BJ (cell line): ENCODE measurements around the gene CCDC9B. TPM values are rescaled to one million over a fixed set of nuclear protein-coding genes. Genes with fewer than 3 reads are reported as not detected.

Experiments
- CTCF ChIA-PET: fragments of 350-600 bp; formaldehyde crosslinking; extraction: SDS; loops from one replicate; lab custom pipeline; 2021; ENCODE audit warnings: antibody characterized with exemption, inconsistent platforms; lab: Yijun Ruan, JAX
- POLR2A ChIA-PET: fragments of 300-600 bp; sonication (Branson Sonifier 250); formaldehyde crosslinking; extraction: SDS; loops from one replicate; lab custom pipeline; 2021; ENCODE audit warnings: antibody characterized with exemption; lab: Charles Lee
- DNase-seq: peaks from one replicate; pipeline ENCODE4 v3.0.0-alpha.2; 2011; ENCODE audit warnings: low read depth
- H3K27me3 ChIP-seq: 2 replicates; pipeline ENCODE4 v1.6.0; 2011; ENCODE audit warnings: low read length; ENCODE audit not compliant: control insufficient read depth, insufficient read depth
- H3K36me3 ChIP-seq: 2 replicates; pipeline ENCODE4 v1.5.1; 2011; ENCODE audit warnings: low read length; ENCODE audit not compliant: control insufficient read depth, insufficient read depth
- H3K4me3 ChIP-seq: 2 replicates; pipeline ENCODE4 v1.5.1; 2011; ENCODE audit warnings: low read depth, mild to moderate bottlenecking, control low read depth, low read length
- CTCF ChIP-seq: IDR thresholded peaks from 2 replicates; pipeline ENCODE4 v1.5.1; 2011; ENCODE audit warnings: low read depth, mild to moderate bottlenecking, control low read depth, inconsistent platforms, low read length, moderate library complexity; ENCODE audit not compliant: insufficient read depth
- polyA plus RNA-seq: library from polyadenylated mRNA; depleted of rRNA; stranded (reverse); fragments of >200 nt; gene quantifications from 2 replicates; pipeline ENCODE4 v1.2.3, GENCODE V29; 2011

CCDC9B gene
- polyA plus RNA-seq, 1 experiment, result 5.0 TPM

- no peak for TF ChIP-seq CTCF
- H3K4me3 ChIP-seq, result no peak overlapping the region
- DNase-seq, result no peak
- CTCF ChIA-PET, result interaction anchor here (0.9 to 2.3 kb wide), 5 partner anchors 9 to 70 kb away, joined by 3 to 8 read pairs (median 5); partner anchors contain the start of gene PLCB2
- POLR2A ChIA-PET, result no interaction called here
- H3K27me3 ChIP-seq, result peaks cover 23% of the 10 kb centered on the region
- no peaks in the 10 kb centered on the region for H3K36me3 ChIP-seq
These were observed 42.4 kb downstream of the CCDC9B start for GRCh38 chr15:40298216-40298935.

DNA sequence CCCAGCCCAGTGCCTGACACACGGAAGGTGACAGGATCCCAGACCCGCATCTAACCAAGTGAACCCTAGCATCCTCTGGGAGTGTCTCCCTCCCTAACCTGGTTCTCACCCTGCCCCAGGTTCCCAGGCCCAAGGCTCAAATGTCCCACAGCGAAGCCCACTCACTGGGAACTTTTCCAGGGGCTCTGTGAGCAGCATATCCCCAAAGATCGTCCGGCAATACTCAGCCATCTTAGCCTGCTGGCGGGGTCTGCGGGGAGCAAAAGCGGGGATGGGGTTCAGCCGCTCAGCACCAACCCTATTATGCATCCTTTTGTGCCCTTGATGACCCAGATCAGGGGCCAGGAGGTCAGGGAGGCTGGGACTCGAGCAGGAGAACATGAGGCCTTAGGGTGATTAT, 43.4 kb downstream of the CCDC9B start:
- POLR2A ChIA-PET, result no interaction called here
- Histone ChIP-seq H3K4me3 (no peak overlapping the region), H3K27me3 (peaks cover 20% of the 10 kb centered on the region), H3K36me3 (no peaks in the 10 kb centered on the region)
- TF ChIP-seq CTCF, result no peak
- DNase-seq, result no peak
- CTCF ChIA-PET, result interaction anchor here (1.2 to 2.3 kb wide), 5 partner anchors 10 to 23 kb away, joined by 3 to 8 read pairs (median 6); partner anchors contain the start of gene PLCB2

DNA sequence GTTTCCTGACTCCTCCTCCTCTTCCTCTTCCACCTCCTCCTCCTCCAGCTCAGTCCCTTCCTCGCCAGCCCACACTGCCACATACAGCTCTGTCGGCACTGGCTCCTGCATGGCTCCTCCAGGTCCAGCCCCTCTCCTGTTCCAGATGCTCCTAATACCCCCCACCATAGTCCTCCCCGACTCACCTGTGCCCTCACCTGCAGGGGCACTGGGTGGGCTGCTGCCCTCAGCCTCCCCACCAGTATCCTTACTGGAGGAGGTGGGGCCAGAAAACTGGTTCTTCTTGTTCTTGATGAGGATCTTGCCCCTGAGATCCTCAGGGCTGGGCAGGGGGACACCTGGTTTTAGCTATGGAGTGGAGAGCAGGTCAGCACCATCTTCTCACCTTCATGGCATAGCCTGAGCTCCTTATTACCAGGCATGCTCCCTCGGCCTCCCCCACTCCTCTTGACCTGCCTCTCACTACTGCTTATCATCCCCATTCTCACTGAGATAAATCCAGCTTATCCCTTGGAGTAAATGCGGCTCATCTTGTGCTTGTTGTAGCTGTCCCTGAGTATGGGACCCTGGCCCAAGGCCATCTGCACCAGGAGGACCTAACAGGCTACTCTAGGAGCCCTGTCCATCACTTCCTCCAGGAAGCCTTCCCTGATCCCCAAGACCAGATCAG, 44.0 kb downstream of the CCDC9B start:
- ChIA-PET CTCF (interaction anchor here (1.8 kb wide), 1 partner anchor 22 kb away, joined by 6 read pairs; no protein-coding TSS in a partner anchor), POLR2A (no interaction called here)
- H3K27me3 ChIP-seq, result peaks cover 21% of the 10 kb centered on the region
- no peak overlapping the region for H3K4me3 ChIP-seq
- DNase-seq, result no peak
- no peak for TF ChIP-seq CTCF
- no peaks in the 10 kb centered on the region for H3K36me3 ChIP-seq

DNA sequence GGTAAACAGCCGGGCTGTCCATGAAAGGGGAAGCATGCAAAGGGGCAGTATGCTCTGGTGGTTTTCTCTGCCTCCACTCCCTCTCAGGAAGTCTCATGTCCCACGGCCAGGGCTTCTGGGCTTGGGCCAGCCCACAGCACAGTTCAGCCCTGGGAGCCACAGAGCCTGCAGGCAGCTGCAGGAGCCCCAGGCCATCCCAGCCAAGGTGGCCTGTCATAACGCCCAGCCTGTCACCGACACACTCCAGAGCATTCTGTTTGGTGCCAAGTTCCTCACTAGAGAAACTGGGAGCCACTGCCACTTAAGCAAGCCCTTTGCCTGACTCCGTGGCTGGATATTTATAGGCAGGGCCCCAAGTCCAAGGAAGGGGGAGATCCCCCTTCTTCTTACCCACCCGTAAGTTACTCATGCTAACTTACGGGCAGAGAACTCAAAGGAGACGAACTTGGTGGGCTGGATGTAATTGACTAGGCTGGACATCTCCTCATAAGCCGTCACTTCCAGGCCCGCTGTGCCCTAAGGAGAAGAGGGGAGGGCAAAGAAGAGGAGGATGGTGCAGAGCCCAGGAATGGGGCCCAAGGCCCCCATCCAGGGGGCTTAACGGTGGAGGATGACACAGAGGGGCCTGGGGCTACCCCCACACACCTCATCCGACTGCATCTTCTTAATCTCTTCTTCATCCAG, 44.7 kb downstream of the CCDC9B start:
- H3K27me3 ChIP-seq, result peaks cover 21% of the 10 kb centered on the region
- ChIA-PET POLR2A (no interaction called here), CTCF (interaction anchor here (1.7 to 1.8 kb wide), 2 partner anchors 15 to 22 kb away, joined by 6 to 10 read pairs; no protein-coding TSS in a partner anchor)
- no peak overlapping the region for H3K4me3 ChIP-seq
- DNase-seq, result no peak
- TF ChIP-seq CTCF, result no peak
- no peaks in the 10 kb centered on the region for H3K36me3 ChIP-seq

DNA sequence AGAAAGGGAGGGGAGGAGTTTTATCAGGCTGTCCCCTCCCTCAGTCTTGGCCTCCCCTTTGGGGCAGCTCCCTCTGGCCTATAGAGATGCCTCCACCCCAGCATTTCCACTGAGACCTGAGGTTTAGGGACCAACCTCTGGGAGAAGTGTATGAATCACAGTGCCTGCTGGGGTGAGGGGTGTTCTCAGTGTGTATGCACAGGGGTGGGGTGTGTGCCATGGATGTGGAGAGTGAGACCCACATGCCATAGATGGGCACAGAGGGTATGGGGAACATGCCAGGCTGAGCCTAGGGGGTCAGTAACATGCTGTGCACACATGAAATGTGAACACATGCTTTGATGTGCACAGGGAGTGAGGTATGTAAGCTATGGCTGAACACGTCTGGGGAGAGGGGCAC, 45.4 kb downstream of the CCDC9B start:
- H3K27me3 ChIP-seq, result peaks cover 20% of the 10 kb centered on the region
- no peak for TF ChIP-seq CTCF
- CTCF ChIA-PET, result interaction anchor here (0.9 to 1.8 kb wide), 3 partner anchors 16 to 21 kb away, joined by 3 to 10 read pairs (median 6); no protein-coding TSS in a partner anchor
- no peaks in the 10 kb centered on the region for H3K36me3 ChIP-seq
- POLR2A ChIA-PET, result no interaction called here
- no peak for DNase-seq
- no peak overlapping the region for H3K4me3 ChIP-seq
